Kidney capillary endothelial cell (primary cell): Measurements from ENCODE around the gene SAMD8.
"Not testable (repeated sequence)": the region's sequence is repeated elsewhere in the genome, so short reads cannot be mapped to it uniquely, and the experiment has no call there.

ENCODE experiments used
- DNase-seq: peaks from one replicate; pipeline ENCODE4 v3.0.0-alpha.2; 2018; ENCODE audit warnings: low spot score

Gene SAMD8

GRCh38 chr10:75107756-75108683 lies 3.4 kb upstream of the SAMD8 start:
- no peak for DNase-seq

GRCh38 chr10:75108684-75109458 lies 2.6 kb upstream of the SAMD8 start:
- peak; percentile 21 for DNase-seq

- no peak for DNase-seq
Observed at GRCh38 chr10:75109459-75109778, 2.0 kb upstream of the SAMD8 start.

GRCh38 chr10:75110006-75110632 lies 1.3 kb upstream of the SAMD8 start:
- no peak for DNase-seq

GRCh38 chr10:75111907-75112679 lies 637 bp downstream of the SAMD8 start:
- DNase-seq = peak; percentile 45

GRCh38 chr10:75115137-75115536 lies 3.7 kb downstream of the SAMD8 start:
- no peak for DNase-seq

GRCh38 chr10:75116941-75117775 lies 5.7 kb downstream of the SAMD8 start:
- not testable (repeated sequence) for DNase-seq

GRCh38 chr10:75117995-75118394 lies 6.5 kb downstream of the SAMD8 start:
- no peak for DNase-seq

- DNase-seq = not testable (repeated sequence)
Observed at GRCh38 chr10:75119444-75120066, 8.1 kb downstream of the SAMD8 start.

GRCh38 chr10:75121322-75121721 lies 9.9 kb downstream of the SAMD8 start:
- DNase-seq = no peak

GRCh38 chr10:75122505-75122904 lies 11.0 kb downstream of the SAMD8 start:
- no peak for DNase-seq

- DNase-seq = no peak
Observed at GRCh38 chr10:75123088-75123682, 11.7 kb downstream of the SAMD8 start.

GRCh38 chr10:75126277-75126676 lies 14.8 kb downstream of the SAMD8 start:
- DNase-seq = no peak

- peak; percentile 56 for DNase-seq
Observed at GRCh38 chr10:75127471-75127870, 16.0 kb downstream of the SAMD8 start.

GRCh38 chr10:75128985-75129384 lies 17.5 kb downstream of the SAMD8 start:
- not testable (repeated sequence) for DNase-seq

GRCh38 chr10:75129537-75129936 lies 18.1 kb downstream of the SAMD8 start:
- no peak for DNase-seq

GRCh38 chr10:75133701-75134100 lies 22.2 kb downstream of the SAMD8 start:
- not testable (repeated sequence) for DNase-seq

GRCh38 chr10:75136346-75136745 lies 24.9 kb downstream of the SAMD8 start:
- no peak for DNase-seq

- peak; percentile 74 for DNase-seq
Observed at GRCh38 chr10:75137533-75138438, 26.3 kb downstream of the SAMD8 start.
